Keratinocyte (primary cell): Measurements from ENCODE around the gene MRPL28. TPM values are rescaled to one million over a fixed set of nuclear protein-coding genes. Genes with fewer than 3 reads are reported as not detected.

Source experiments
- DNase-seq: peaks from one replicate; pipeline ENCODE4 v3.0.0-alpha.2; 2011; ENCODE audit warnings: low read depth, missing footprints, low spot score
- FAIRE-seq: peaks from 2 replicates; lab custom pipeline; 2011; peaks lifted over from hg19 to GRCh38; lab: Jason Lieb, UNC
- H2AFZ ChIP-seq: 2 replicates; pipeline ENCODE4 v1.6.0; 2012; ENCODE audit warnings: low read length, control low read depth, inconsistent platforms; ENCODE audit not compliant: control insufficient read depth
- H3K27ac ChIP-seq: 2 replicates; pipeline ENCODE4 v1.5.1; 2011; ENCODE audit warnings: low read length; ENCODE audit not compliant: control insufficient read depth, insufficient read depth
- H3K27me3 ChIP-seq: 3 replicates; pipeline ENCODE4 v1.6.0; 2011; ENCODE audit warnings: low read length; ENCODE audit not compliant: control insufficient read depth, insufficient read depth; ENCODE audit errors: extremely low read depth
- H3K36me3 ChIP-seq, 2 experiments: 2 replicates in 1 of 2; 3 replicates in 1 of 2; pipeline ENCODE4 v1.5.1; 2011; ENCODE audit warnings: low read length in 2 of 2, mild to moderate bottlenecking in 1 of 2; ENCODE audit not compliant: control insufficient read depth in 2 of 2, insufficient read depth in 2 of 2; ENCODE audit errors: extremely low read depth in 1 of 2
- H3K4me1 ChIP-seq: 3 replicates; pipeline ENCODE4 v1.5.1; 2011; ENCODE audit warnings: low read length; ENCODE audit not compliant: control insufficient read depth, insufficient read depth; ENCODE audit errors: extremely low read depth
- H3K4me2 ChIP-seq: 3 replicates; pipeline ENCODE4 v1.6.0; 2011; ENCODE audit warnings: low read depth, low read length; ENCODE audit not compliant: control insufficient read depth, insufficient read depth; ENCODE audit errors: extremely low read depth
- H3K4me3 ChIP-seq, 3 experiments: fragments of 200-600 bp in 1 of 3; sonication (generic) in 1 of 3; 2 replicates in 2 of 3; 3 replicates in 1 of 3; pipeline ENCODE4 v1.5.1; 2011 to 2016; ENCODE audit warnings: low read length in 3 of 3, mild to moderate bottlenecking in 3 of 3, control low read depth in 2 of 3, inconsistent platforms in 1 of 3, low read depth in 1 of 3, mixed read lengths in 1 of 3, mixed run types in 1 of 3, moderate library complexity in 1 of 3; ENCODE audit not compliant: control insufficient read depth in 2 of 3, insufficient read depth in 2 of 3; ENCODE audit errors: extremely low read depth in 1 of 3
- H3K79me2 ChIP-seq: 2 replicates; pipeline ENCODE4 v1.6.0; 2012; ENCODE audit warnings: low read length; ENCODE audit not compliant: control insufficient read depth, insufficient read depth
- H3K9ac ChIP-seq: 3 replicates; pipeline ENCODE4 v1.6.0; 2011; ENCODE audit warnings: low read length; ENCODE audit not compliant: control insufficient read depth, insufficient read depth; ENCODE audit errors: extremely low read depth
- H3K9me1 ChIP-seq: 3 replicates; pipeline ENCODE4 v1.6.0; 2011; ENCODE audit warnings: low read length; ENCODE audit not compliant: control insufficient read depth, insufficient read depth; ENCODE audit errors: extremely low read depth
- H3K9me3 ChIP-seq: 2 replicates; pipeline ENCODE4 v1.5.1; 2012; ENCODE audit warnings: low read depth, low read length; ENCODE audit not compliant: control insufficient read depth
- H4K20me1 ChIP-seq: 3 replicates; pipeline ENCODE4 v1.6.0; 2011; ENCODE audit warnings: low read length; ENCODE audit not compliant: control insufficient read depth, insufficient read depth; ENCODE audit errors: extremely low read depth
- EZH2 ChIP-seq: IDR thresholded peaks from one replicate; pipeline ENCODE4 v1.6.1; 2012; ENCODE audit warnings: inconsistent platforms, mild to moderate bottlenecking, low read length, moderate library complexity
- dilution Hi-C: fragments of 300-500 bp; cut with MboI; formaldehyde crosslinking; loops from one replicate; pipeline ENCODE4 v1.7.0; 2020; ENCODE audit warnings: low sequenced_read_pairs; ENCODE audit not compliant: extremely low pct_ligation_motif_present
- polyA plus RNA-seq, 5 experiments: library from polyadenylated mRNA; depleted of rRNA in 3 of 5; stranded (reverse) in 3 of 5; stranded (forward) in 1 of 5; unstranded in 1 of 5; fragments of >200 nt; gene quantifications; 1 replicate in 1 of 5; 2 replicates in 3 of 5; 3 replicates in 1 of 5; pipeline versions ENCODE4 v1.2.1 to v1.2.3, GENCODE V29; 2011 to 2012; ENCODE audit warnings: missing spikeins in 2 of 5, low read depth in 1 of 5, low replicate concordance in 1 of 5
- TF ChIP-seq, protein P1 (sequence below), 3 experiments: IDR thresholded peaks in 1 of 3; conservative IDR thresholded peaks in 1 of 3; optimal IDR thresholded peaks in 1 of 3; 2 replicates in 2 of 3; 3 replicates in 1 of 3; pipeline versions ENCODE3 to v1.5.1; 2011; ENCODE audit warnings: low read length in 3 of 3, mild to moderate bottlenecking in 3 of 3, moderate library complexity in 2 of 3, control low read depth in 1 of 3, inconsistent platforms in 1 of 3; ENCODE audit not compliant: insufficient read depth in 2 of 3; ENCODE audit errors: extremely low read depth in 1 of 3

The MRPL28 gene
- polyA plus RNA-seq, 1 donor (not counting 4 experiments of a cell fraction or from before 2014, with no cell fraction given): 115 TPM

DNA sequence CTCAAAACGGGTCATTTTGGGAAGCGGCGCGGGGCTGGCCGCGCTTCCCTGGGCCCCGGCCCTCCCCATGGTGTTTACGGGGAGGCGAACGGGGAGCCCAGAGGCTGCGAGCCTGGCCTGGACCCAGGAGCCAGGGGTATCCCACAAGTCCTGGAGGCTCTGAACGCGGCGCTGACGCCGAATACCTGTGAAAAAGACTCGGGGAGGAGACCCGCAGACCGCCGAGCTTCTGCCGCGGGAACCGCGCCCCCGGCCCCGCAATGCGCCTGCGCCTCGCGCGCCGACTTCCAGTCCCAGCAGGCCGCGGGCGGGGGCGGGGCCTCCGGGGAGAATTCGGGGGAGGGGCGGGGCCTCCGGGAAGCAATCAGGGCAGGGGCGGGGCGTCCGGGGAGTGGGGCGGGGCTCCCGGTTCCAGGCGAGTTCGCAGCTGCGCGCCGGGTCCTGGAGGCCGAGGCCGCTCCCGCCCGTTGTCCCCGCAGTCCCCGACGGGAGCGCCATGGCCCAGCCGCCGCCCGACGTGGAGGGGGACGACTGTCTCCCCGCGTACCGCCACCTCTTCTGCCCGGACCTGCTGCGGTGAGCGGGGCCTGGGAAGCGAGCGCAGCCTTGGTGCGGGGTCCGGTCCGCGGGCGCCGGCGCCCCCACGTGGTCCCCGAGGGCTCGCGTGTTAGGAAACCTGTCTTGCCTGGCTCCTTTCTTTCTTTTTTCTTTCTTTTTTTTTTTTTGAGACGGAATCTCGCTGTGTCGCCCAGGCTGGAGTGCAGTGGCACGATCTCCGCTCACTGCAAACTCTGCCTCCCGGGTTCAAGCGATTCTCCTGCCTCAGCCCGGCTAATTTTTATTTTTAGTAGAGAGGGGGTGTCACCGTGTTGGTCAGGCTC, 31.4 kb upstream of the MRPL28 start, which contains the start of gene DECR2:
Gene DECR2, plus strand, starts transcription at position 418 of the 881 bp plus-strand sequence. Its CDS starts 79 bp downstream, at position 497.
- Histone ChIP-seq H4K20me1 (no peaks in the 10 kb centered on the region), H3K4me2 (peak within 1 kb of the TSS; percentile 85), H3K36me3 (peaks cover 2 to 7% of the 10 kb centered on the region in 2 experiments), H3K27me3 (no peaks in the 10 kb centered on the region), H3K27ac (peak within 1 kb of the TSS; percentile 66), H2AFZ (peak within 1 kb of the TSS; percentile 86), H3K9ac (peak within 1 kb of the TSS; percentile 83), H3K4me3 (peak within 1 kb of the TSS; percentile 75 to 87 (median 85)), H3K4me1 (peaks cover 7% of the 10 kb centered on the region), H3K9me1 (no peaks in the 10 kb centered on the region), H3K79me2 (no peaks in the 10 kb centered on the region), H3K9me3 (no peaks in the 10 kb centered on the region)
- DNase-seq (no peak), FAIRE-seq (no peak)
- no peak for TF ChIP-seq EZH2
- TF ChIP-seq, protein P1, sequence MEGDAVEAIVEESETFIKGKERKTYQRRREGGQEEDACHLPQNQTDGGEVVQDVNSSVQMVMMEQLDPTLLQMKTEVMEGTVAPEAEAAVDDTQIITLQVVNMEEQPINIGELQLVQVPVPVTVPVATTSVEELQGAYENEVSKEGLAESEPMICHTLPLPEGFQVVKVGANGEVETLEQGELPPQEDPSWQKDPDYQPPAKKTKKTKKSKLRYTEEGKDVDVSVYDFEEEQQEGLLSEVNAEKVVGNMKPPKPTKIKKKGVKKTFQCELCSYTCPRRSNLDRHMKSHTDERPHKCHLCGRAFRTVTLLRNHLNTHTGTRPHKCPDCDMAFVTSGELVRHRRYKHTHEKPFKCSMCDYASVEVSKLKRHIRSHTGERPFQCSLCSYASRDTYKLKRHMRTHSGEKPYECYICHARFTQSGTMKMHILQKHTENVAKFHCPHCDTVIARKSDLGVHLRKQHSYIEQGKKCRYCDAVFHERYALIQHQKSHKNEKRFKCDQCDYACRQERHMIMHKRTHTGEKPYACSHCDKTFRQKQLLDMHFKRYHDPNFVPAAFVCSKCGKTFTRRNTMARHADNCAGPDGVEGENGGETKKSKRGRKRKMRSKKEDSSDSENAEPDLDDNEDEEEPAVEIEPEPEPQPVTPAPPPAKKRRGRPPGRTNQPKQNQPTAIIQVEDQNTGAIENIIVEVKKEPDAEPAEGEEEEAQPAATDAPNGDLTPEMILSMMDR (optimal IDR thresholded peaks at IDR 0.05 in 1 of 3, IDR thresholded peaks at IDR 0.05 in 1 of 3, conservative IDR thresholded peaks at IDR 0.05 in 1 of 3; ENCODE audit: extremely low read depth in 1 of 3, insufficient read depth in 2 of 3, low read length in 3 of 3): peak; percentile 28 to 59 (median 42)
- dilution Hi-C loops: no loop called here

DNA sequence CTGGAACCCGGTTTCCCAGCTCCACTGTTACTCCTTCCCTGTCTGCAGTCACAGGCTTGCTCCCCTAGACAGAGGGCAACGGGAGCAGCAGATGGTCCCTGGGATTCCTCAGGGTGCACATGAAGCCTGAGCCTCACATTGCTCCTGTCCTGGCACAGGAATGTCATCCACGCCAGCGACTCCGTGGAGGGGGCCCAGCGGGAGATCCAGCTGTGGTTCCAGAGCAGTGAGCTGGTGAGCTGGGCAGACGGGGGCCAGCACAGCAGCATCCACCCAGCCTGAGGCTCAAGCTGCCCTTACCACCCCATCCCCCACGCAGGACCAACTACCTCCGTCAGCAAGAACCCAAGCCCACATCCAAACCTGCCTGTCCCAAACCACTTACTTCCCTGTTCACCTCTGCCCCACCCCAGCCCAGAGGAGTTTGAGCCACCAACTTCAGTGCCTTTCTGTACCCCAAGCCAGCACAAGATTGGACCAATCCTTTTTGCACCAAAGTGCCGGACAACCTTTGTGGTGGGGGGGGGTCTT, 29.8 kb upstream of the MRPL28 start:
- no peak overlapping the region for H3K9ac ChIP-seq
- H3K9me1 ChIP-seq: no peaks in the 10 kb centered on the region
- peaks cover 7% of the 10 kb centered on the region for H3K4me1 ChIP-seq
- no peaks in the 10 kb centered on the region for H3K27me3 ChIP-seq
- peak overlapping the region; percentile 82 for H3K4me2 ChIP-seq
- no peak for DNase-seq
- no peaks in the 10 kb centered on the region for H3K9me3 ChIP-seq
- H3K27ac ChIP-seq: no peak overlapping the region
- peaks cover 2 to 7% of the 10 kb centered on the region in 2 experiments for H3K36me3 ChIP-seq
- H2AFZ ChIP-seq: no peak overlapping the region
- TF ChIP-seq, protein P1 (optimal IDR thresholded peaks at IDR 0.05 in 1 of 3, IDR thresholded peaks at IDR 0.05 in 1 of 3, conservative IDR thresholded peaks at IDR 0.05 in 1 of 3; ENCODE audit: extremely low read depth in 1 of 3, insufficient read depth in 2 of 3, low read length in 3 of 3): no peak
- dilution Hi-C loops: no loop called here
- FAIRE-seq: no peak
- H3K4me3 ChIP-seq: peak overlapping the region in 1 of 3 experiments; percentile 85
- no peaks in the 10 kb centered on the region for H4K20me1 ChIP-seq
- no peaks in the 10 kb centered on the region for H3K79me2 ChIP-seq
